HCT116 (cell line): ENCODE measurements around the gene VAV2.

ENCODE experiments used
- CEBPB ChIP-seq: IDR thresholded peaks from 2 replicates; pipeline ENCODE4 v1.6.1; 2012; ENCODE audit warnings: low read depth
- CTCF ChIP-seq, 3 experiments: fragments of 200-600 bp in 1 of 3; sonication (generic) in 1 of 3; IDR thresholded peaks in 2 of 3; conservative IDR thresholded peaks in 1 of 3; 2 replicates each; pipeline ENCODE4 v1.5.1; 2012 to 2017; ENCODE audit warnings: low read depth in 2 of 3, low read length in 2 of 3, antibody characterized with exemption in 1 of 3, borderline replicate concordance in 1 of 3, control low read depth in 1 of 3, mild to moderate bottlenecking in 1 of 3, mixed read lengths in 1 of 3, mixed run types in 1 of 3, moderate library complexity in 1 of 3; ENCODE audit not compliant: insufficient read depth in 1 of 3
- EZH2phosphoT487 ChIP-seq: fragments of 200-600 bp; IDR thresholded peaks from 2 replicates; pipeline ENCODE4 v1.6.1; 2018; ENCODE audit warnings: antibody characterized with exemption, borderline replicate concordance
- POLR2A ChIP-seq: IDR thresholded peaks from 2 replicates; pipeline ENCODE4 v1.7.0; 2011; ENCODE audit warnings: borderline replicate concordance; ENCODE audit not compliant: insufficient read depth, insufficient read length; ENCODE audit errors: extremely low read depth
- POLR2AphosphoS5 ChIP-seq: IDR thresholded peaks from 2 replicates; pipeline ENCODE4 v1.6.1; 2011; ENCODE audit warnings: mild to moderate bottlenecking, low read depth, low read length, moderate library complexity
- RAD21 ChIP-seq: IDR thresholded peaks from 2 replicates; pipeline ENCODE4 v1.6.1; 2012; ENCODE audit warnings: low read depth, mild to moderate bottlenecking
- REST ChIP-seq: IDR thresholded peaks from 2 replicates; pipeline ENCODE4 v1.6.1; 2012; ENCODE audit warnings: low read depth
- YY1 ChIP-seq: IDR thresholded peaks from 2 replicates; pipeline ENCODE4 v1.6.1; 2011; ENCODE audit warnings: low read length, low read depth, moderate library complexity, mild to moderate bottlenecking; ENCODE audit not compliant: insufficient replicate concordance; ENCODE audit errors: extremely low read depth
- ZBTB33 ChIP-seq: IDR thresholded peaks from 2 replicates; pipeline ENCODE4 v1.6.1; 2011; ENCODE audit warnings: mild to moderate bottlenecking, low read length, moderate library complexity; ENCODE audit not compliant: insufficient replicate concordance; ENCODE audit errors: extremely low read depth
- ZFX ChIP-seq: fragments of 450-650 bp; IDR thresholded peaks from 2 replicates; pipeline ENCODE4 v1.6.1; 2017

- no peak for TF ChIP-seq CTCF (IDR thresholded peaks at IDR 0.05 in 2 of 3, conservative IDR thresholded peaks at IDR 0.05 in 1 of 3; ENCODE audit: borderline replicate concordance in 1 of 3, insufficient read depth in 1 of 3, low read depth in 2 of 3, low read length in 2 of 3)
- no peak for TF ChIP-seq YY1
- no peak for TF ChIP-seq POLR2A
- no peak for TF ChIP-seq RAD21
- no peak for TF ChIP-seq CEBPB
- no peak for TF ChIP-seq EZH2phosphoT487
- no peak for TF ChIP-seq POLR2AphosphoS5
- no peak for TF ChIP-seq REST
- no peak for TF ChIP-seq ZBTB33
- TF ChIP-seq ZFX, result no peak
Measured at GRCh38 chr9:133789778-133790177, 202.3 kb downstream of the VAV2 start.
